ENCODE results near the gene MYMK.

DNA sequence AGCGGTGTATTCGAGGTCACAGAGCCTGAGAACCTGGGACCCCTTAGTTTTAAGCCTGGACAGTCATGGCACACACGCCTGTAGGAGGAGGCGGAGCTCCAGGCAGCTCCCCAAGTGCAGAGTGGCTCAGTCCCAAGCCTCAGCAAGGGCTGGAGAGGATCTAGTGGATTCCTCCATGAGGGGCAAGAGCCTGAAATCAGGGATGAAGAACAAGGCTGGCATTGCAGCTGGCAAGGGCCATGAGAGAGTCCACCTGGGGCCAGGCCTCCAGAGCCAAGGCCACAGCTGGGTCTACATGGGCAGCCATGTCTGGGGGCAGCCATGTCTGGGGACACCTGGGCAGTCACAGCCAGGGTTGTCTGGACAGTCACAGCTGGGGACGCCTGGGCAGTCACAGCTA lies 31.6 kb upstream of the MYMK start:
- TF ChIP-seq, protein P1, sequence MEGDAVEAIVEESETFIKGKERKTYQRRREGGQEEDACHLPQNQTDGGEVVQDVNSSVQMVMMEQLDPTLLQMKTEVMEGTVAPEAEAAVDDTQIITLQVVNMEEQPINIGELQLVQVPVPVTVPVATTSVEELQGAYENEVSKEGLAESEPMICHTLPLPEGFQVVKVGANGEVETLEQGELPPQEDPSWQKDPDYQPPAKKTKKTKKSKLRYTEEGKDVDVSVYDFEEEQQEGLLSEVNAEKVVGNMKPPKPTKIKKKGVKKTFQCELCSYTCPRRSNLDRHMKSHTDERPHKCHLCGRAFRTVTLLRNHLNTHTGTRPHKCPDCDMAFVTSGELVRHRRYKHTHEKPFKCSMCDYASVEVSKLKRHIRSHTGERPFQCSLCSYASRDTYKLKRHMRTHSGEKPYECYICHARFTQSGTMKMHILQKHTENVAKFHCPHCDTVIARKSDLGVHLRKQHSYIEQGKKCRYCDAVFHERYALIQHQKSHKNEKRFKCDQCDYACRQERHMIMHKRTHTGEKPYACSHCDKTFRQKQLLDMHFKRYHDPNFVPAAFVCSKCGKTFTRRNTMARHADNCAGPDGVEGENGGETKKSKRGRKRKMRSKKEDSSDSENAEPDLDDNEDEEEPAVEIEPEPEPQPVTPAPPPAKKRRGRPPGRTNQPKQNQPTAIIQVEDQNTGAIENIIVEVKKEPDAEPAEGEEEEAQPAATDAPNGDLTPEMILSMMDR (conservative IDR thresholded peaks at IDR 0.05; ENCODE audit: low read depth, low read length) = no peak
- TF ChIP-seq SMC3 (IDR thresholded peaks at IDR 0.05; ENCODE audit: low read depth, low read length) (no peak), POLR2A (IDR thresholded peaks at IDR 0.05; ENCODE audit: low read depth, low read length) (no peak), RFX5 (IDR thresholded peaks at IDR 0.05; ENCODE audit: low read depth, low read length) (no peak), NFE2L2 (IDR thresholded peaks at IDR 0.05; ENCODE audit: low read depth, low read length) (no peak), MAFK (IDR thresholded peaks at IDR 0.05; ENCODE audit: low read depth, low read length) (no peak)
- TF ChIP-seq, protein P2, sequence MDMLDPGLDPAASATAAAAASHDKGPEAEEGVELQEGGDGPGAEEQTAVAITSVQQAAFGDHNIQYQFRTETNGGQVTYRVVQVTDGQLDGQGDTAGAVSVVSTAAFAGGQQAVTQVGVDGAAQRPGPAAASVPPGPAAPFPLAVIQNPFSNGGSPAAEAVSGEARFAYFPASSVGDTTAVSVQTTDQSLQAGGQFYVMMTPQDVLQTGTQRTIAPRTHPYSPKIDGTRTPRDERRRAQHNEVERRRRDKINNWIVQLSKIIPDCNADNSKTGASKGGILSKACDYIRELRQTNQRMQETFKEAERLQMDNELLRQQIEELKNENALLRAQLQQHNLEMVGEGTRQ (IDR thresholded peaks at IDR 0.05; ENCODE audit: low read depth, low read length) = no peak
